SIG-M5 (cell line): ENCODE data around the gene YDJC.
"Not testable (repeated sequence)": the region's sequence is repeated elsewhere in the genome, so short reads cannot be mapped to it uniquely, and the experiment has no call there.

Experiments used
- DNase-seq: peaks from one replicate; lab custom pipeline; 2025; lab: John Stamatoyannopoulos, UW

The YDJC gene

GRCh38 chr22:21606775-21607174 lies 23.0 kb downstream of the YDJC start:
- no peak for DNase-seq

- DNase-seq: no peak
These were observed 23.8 kb downstream of the YDJC start for GRCh38 chr22:21605887-21606564.

- no peak for DNase-seq
These were observed 25.8 kb downstream of the YDJC start for GRCh38 chr22:21603973-21604372.

- no peak for DNase-seq
These were observed 27.2 kb downstream of the YDJC start for GRCh38 chr22:21602579-21602978.

GRCh38 chr22:21599053-21599893 lies 30.5 kb downstream of the YDJC start:
- no peak for DNase-seq

- DNase-seq: no peak
These were observed 31.5 kb downstream of the YDJC start for GRCh38 chr22:21598302-21598701.

- DNase-seq: not testable (repeated sequence)
These were observed 33.3 kb downstream of the YDJC start for GRCh38 chr22:21596356-21597135.

- DNase-seq: no peak
These were observed 34.9 kb downstream of the YDJC start for GRCh38 chr22:21594865-21595452.

- no peak for DNase-seq
These were observed 36.2 kb downstream of the YDJC start for GRCh38 chr22:21593406-21594232.

- DNase-seq: no peak
These were observed 37.4 kb downstream of the YDJC start for GRCh38 chr22:21592422-21592821.

- no peak for DNase-seq
These were observed 38.1 kb downstream of the YDJC start for GRCh38 chr22:21591695-21592094.

GRCh38 chr22:21590809-21591641 lies 38.8 kb downstream of the YDJC start:
- no peak for DNase-seq

- no peak for DNase-seq
These were observed 40.4 kb downstream of the YDJC start for GRCh38 chr22:21589396-21589795.

- DNase-seq: no peak
These were observed 41.8 kb downstream of the YDJC start for GRCh38 chr22:21587803-21588611.

- no peak for DNase-seq
These were observed 44.4 kb downstream of the YDJC start for GRCh38 chr22:21585389-21585788.

- no peak for DNase-seq
These were observed 46.8 kb downstream of the YDJC start for GRCh38 chr22:21582801-21583740.

GRCh38 chr22:21581009-21581713 lies 48.7 kb downstream of the YDJC start:
- DNase-seq: not testable (repeated sequence)

- DNase-seq: not testable (repeated sequence)
These were observed 49.2 kb downstream of the YDJC start for GRCh38 chr22:21580623-21581007.
